NK-92 treated with Interleukin-12 subunit alpha and Interleukin-12 subunit beta, amount 100 ng/mL, for 24 hours (cell line): ENCODE data around the gene AGBL1.

Source experiments
- DNase-seq: peaks from one replicate; lab custom pipeline; 2025; lab: John Stamatoyannopoulos, UW

AGBL1 gene

DNA sequence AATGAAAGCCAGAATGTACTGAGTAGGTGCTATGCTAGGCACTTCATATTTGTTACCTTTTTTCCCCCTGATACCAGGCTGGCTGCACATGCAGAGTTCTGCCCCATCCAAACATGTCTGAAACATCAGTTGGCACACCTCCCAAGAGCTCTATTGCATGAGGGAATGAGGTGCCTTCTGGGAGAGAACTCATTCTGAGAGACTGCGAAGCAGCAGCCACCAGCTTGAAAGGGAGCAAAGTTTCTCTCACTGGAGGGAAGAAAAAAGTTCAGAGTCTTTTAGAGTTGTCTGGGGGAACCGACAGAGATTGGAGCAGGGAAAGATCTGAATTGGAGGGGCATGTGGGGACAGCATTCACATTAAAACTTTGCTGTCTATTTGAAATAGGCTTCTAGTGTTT lies 84.1 kb downstream of the AGBL1 start:
- DNase-seq = no peak

GRCh38 chr15:86164232-86164898 lies 84.7 kb downstream of the AGBL1 start:
- no peak for DNase-seq

- no peak for DNase-seq
Measured at GRCh38 chr15:86165265-86166211, 85.9 kb downstream of the AGBL1 start.

GRCh38 chr15:86167841-86168240 lies 88.2 kb downstream of the AGBL1 start:
- no peak for DNase-seq

GRCh38 chr15:86178845-86179244 lies 99.2 kb downstream of the AGBL1 start:
- DNase-seq = no peak

DNA sequence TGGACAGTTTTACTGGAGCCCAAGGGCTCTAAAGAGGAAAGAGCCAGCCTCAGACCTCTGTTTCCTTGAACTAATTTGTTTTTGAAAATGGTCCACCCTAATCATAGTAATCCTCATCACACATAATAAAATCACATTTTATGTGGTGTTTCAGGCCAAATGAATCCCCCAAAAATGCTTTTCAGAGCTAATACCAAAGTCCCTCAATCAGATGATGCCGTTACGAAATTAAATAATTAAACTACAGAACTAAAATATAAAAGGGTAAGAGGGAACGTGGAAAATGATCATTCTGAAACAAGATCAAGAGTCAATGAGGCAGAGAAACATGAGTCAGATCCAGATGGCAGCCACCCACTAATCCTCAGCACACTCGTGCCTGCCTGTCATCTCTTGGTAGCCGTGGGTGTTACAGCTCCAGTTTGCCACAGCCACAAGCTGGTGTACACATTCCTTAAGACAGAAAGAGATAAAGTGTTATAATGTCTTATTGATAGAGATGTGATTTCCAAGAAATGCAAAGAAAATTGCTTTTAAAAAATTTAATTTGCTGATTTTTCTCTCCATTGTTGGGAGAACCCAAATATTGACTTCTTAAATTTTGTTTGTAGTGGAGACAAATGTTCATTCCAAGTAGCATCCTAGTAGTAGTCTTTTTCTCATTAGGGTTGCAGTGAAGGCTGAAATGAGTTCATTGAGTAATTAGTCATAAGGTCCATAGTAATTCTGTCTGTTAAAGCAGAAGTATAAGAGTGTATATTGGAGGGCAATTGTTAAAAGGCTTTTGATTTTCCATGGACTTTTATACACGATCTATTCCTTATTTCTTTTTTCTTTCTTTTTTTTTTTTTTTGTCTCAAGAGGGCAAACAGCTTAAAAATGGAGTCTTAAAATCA lies 104.2 kb downstream of the AGBL1 start:
- DNase-seq = no peak

- DNase-seq = no peak
Measured at GRCh38 chr15:86193716-86194380, 114.2 kb downstream of the AGBL1 start.

DNA sequence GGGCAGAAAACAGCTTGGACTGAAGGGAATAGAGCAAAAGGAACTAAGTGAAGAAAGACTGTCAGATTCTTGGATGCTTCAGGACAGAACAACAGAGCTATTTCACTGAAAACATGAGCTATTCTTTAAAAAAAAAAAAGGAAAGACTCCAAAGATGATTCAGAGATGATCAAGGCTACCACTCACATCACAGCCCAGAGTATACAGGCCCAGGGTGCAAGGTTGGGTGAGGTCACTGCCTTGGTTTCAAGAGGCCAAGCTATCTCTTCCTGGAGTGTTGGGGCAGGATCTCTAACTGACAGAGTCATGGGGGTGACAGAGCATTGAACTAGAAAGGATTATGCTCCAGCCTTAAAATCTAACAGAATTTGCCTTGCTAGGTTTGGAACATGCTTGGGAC lies 118.1 kb downstream of the AGBL1 start:
- no peak for DNase-seq

- DNase-seq = no peak
Measured at GRCh38 chr15:86199467-86200145, 119.9 kb downstream of the AGBL1 start.

GRCh38 chr15:86201313-86202008 lies 121.8 kb downstream of the AGBL1 start:
- DNase-seq = no peak

GRCh38 chr15:86203462-86203861 lies 123.8 kb downstream of the AGBL1 start:
- DNase-seq = no peak

- DNase-seq = no peak
Measured at GRCh38 chr15:86205096-86205495, 125.4 kb downstream of the AGBL1 start.

GRCh38 chr15:86213420-86213819 lies 133.7 kb downstream of the AGBL1 start:
- DNase-seq = no peak

- DNase-seq = no peak
Measured at GRCh38 chr15:86213888-86214287, 134.2 kb downstream of the AGBL1 start.

DNA sequence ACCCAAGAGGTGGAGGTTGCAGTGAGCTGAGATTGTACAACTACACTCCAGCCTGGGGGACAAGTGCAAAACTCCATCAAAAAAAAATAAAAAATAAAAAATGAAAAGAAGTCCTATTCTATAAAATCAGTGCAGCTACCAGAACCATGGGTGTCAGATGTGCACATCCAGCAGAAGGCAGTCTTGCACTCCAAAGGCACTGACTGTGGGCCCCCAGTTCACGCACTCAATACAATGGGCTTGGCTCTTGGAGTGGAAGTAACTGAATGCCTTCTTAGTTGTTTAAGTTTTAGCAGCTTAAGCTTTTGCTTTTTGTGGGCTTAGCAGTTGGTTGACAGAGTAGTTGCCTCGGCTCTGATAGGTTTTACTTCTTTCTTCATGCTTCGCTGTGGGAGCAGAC lies 141.4 kb downstream of the AGBL1 start:
- DNase-seq = no peak

DNA sequence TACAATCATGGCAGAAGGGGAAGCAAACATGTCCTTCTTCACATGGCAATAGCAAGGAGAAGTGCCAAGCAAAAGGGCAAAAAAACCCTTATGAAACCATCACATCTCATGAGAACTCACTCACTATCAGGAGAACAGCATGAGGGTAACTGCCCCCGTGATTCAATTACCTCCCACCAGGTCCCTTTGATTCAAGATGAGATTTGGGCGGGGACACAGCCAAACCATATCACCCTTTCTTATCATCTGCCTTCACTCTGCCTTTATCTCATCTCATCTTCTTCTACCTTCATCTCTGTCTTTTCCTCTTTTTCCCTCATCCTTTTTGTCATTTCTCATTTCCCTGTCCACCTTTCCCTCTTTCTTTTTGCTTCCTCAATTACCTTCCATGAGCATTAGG lies 149.6 kb downstream of the AGBL1 start:
- no peak for DNase-seq

GRCh38 chr15:86229936-86230335 lies 150.3 kb downstream of the AGBL1 start:
- no peak for DNase-seq

DNA sequence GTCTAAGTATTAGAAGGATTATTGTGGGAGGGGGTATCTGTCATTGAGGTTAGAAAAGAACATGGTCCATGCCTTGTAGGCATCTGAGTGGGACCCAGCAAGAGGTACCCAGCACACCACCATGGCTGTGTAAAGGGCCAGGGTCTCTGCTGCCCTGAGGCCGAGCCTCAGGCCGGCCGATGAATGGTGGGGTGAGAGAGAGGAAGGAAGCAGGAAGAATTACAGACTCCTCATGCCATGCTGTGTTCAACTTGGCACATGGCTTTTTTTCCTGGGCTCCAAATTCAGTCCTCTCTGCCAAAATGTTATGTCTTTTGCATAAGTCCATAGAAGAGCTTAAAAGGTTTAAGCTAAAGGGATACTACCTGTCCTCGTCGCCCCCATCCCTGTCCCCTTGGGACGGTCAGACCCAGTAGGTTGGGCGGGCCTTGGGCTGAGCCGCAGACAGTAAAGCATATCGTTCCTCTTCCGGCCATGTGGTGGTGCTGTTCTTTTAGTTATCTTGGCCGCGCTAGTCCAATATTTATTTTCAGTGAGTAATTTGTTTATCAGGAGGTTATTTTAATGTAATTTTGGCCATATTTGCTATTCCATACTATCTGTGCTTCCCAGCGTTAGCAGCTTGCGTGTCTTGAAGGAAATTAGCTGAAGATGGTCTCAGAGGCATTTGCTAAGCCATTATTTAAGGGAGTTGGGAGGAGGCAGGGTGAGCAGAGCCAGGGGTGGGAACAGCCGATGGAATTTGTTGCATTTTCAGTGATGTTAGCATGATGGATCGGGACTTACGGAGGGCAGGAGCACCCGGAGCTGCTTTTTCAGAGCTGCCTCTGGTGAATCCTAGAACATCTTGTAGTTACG lies 152.4 kb downstream of the AGBL1 start:
- DNase-seq = peak; percentile 9

DNA sequence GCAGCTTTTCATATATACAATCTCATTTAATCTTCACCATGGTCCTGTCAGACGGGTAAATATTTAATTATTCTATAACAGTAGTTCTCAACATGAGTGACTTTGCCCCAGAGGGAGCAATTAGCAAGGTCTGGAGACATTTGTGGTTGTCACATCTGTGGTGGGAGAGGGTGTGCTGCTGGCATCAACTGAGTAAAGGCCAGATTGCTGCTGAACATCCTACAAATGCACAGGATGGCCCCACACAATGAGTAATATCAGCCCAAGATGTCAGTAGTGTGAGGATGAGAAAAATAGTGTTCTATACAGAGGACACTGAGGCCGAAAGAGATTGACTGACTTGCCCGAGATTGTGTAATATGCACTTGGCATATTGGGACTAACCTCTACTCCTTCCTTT lies 156.0 kb downstream of the AGBL1 start:
- peak; percentile 25 for DNase-seq
